Right lobe of liver (tissue), 4 donors: Measurements from ENCODE around the gene CBLN3.

Experiments used
- POLR2A ChIP-seq: fragments of 450-650 bp; IDR thresholded peaks from one replicate; pipeline ENCODE4 v1.6.1; 2017; ENCODE audit warnings: antibody characterized with exemption, mild to moderate bottlenecking
- TF ChIP-seq, protein P1 (sequence below), 4 donors: fragments of 200-600 bp in 3 of 4; fragments of 450-650 bp in 1 of 4; IDR thresholded peaks; one replicate each; pipeline versions ENCODE4 v1.5.1 to v1.8.0; 2016 to 2022; ENCODE audit warnings: antibody characterized with exemption in 4 of 4, mild to moderate bottlenecking in 2 of 4
- donor health status: DM: no; HTN: no; CAD: no.
- donor health status: DM: no; HTN: no; CAD: no.
- donor health status: DM: no; HTN: yes; CAD: no.

DNA sequence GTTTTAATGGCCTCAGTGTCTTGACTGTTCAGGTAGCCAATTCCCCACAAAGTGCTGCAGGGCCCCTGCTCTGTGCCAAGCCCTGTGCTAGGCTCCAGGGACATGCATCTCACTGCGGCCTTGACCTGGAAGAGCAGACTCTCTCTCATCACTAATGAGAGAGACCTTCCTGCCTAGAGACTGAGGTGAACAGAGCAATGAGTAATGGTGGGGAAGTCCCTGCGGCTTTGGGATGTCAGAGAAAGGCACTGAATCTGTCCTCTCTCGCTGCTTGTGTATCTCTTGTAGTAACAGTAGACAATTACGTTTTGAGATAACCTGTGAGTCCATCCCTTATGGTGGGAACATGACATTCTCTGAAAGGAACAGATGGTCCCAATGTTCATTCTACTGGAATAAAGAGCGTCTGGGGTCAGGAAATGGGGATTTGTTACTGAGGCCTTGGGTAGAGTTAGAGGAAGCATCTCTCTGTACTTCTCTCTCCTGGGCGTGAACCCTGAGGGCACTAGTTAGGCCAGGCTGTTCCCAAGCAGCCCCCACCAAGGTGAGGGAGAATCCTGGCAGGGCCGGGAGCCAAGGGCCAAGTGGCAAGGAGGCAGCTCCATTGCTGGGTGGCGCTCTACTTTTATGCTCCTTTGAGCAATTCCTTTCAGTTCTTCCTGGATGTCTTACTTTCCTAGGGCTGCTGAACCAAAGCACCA lies 48.0 kb downstream of the CBLN3 start:
- no peak for TF ChIP-seq POLR2A
- TF ChIP-seq, protein P1, sequence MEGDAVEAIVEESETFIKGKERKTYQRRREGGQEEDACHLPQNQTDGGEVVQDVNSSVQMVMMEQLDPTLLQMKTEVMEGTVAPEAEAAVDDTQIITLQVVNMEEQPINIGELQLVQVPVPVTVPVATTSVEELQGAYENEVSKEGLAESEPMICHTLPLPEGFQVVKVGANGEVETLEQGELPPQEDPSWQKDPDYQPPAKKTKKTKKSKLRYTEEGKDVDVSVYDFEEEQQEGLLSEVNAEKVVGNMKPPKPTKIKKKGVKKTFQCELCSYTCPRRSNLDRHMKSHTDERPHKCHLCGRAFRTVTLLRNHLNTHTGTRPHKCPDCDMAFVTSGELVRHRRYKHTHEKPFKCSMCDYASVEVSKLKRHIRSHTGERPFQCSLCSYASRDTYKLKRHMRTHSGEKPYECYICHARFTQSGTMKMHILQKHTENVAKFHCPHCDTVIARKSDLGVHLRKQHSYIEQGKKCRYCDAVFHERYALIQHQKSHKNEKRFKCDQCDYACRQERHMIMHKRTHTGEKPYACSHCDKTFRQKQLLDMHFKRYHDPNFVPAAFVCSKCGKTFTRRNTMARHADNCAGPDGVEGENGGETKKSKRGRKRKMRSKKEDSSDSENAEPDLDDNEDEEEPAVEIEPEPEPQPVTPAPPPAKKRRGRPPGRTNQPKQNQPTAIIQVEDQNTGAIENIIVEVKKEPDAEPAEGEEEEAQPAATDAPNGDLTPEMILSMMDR (IDR thresholded peaks at IDR 0.05), result no peak
